GM12878 (cell line): ENCODE results near the gene WNK1. TPM values are rescaled to one million over a fixed set of nuclear protein-coding genes. Genes with fewer than 3 reads are reported as not detected.

Experiments used
- ATAC-seq: fragments of 200-7000 bp; cut with Tn5 transposase; 3 replicates; pipeline ENCODE4 v1.9.1; 2020; ENCODE audit warnings: mild to moderate bottlenecking, moderate library complexity
- BruUV-seq: library from RNA; stranded (reverse); fragments of 400-500 nt; replicated peaks from 2 replicates; lab custom pipeline; 2021; lab: Mats Ljungman, UMichigan
- CTCF ChIA-PET: fragments of 300-600 bp; sonication (Branson Sonifier 250); formaldehyde crosslinking; extraction: SDS; loops from one replicate; lab custom pipeline; 2021; ENCODE audit warnings: inconsistent platforms; lab: Yijun Ruan, JAX
- POLR2A ChIA-PET: fragments of 350-600 bp; formaldehyde crosslinking; extraction: SDS; loops from one replicate; lab custom pipeline; 2021; ENCODE audit warnings: inconsistent platforms; lab: Charles Lee
- RAD21 ChIA-PET: fragments of 300-600 bp; sonication (Branson Sonifier 250); formaldehyde crosslinking; loops from one replicate; lab custom pipeline; 2023; ENCODE audit warnings: antibody characterized with exemption; ENCODE audit not compliant: unreplicated experiment; lab: Charles Lee
- SMC1A ChIA-PET: fragments of 300-600 bp; sonication (Branson Sonifier 250); formaldehyde crosslinking; loops from one replicate; lab custom pipeline; 2023; ENCODE audit not compliant: unreplicated experiment, uncharacterized antibody; lab: Charles Lee
- DNase-seq: peaks from one replicate; pipeline ENCODE4 v3.0.0-alpha.2; 2011; ENCODE audit warnings: low read depth, low spot score
- FAIRE-seq: peaks from 3 replicates; lab custom pipeline; 2011; peaks lifted over from hg19 to GRCh38; lab: Jason Lieb, UNC
- H2AFZ ChIP-seq: 2 replicates; pipeline ENCODE4 v1.6.0; 2011; ENCODE audit warnings: low read depth, low read length, control low read depth; ENCODE audit not compliant: control insufficient read depth
- H3K27ac ChIP-seq: 2 replicates; pipeline ENCODE4 v1.5.1; 2011; ENCODE audit warnings: control low read depth; ENCODE audit not compliant: control insufficient read depth, insufficient read depth
- H3K27me3 ChIP-seq, 2 experiments: replicated peaks in 1 of 2; 2 replicates each; pipeline versions ENCODE4 v1.6.0 to v1.6.1; 2011; ENCODE audit warnings: low read length in 1 of 2; ENCODE audit not compliant: control insufficient read depth in 2 of 2, insufficient read depth in 2 of 2
- H3K36me3 ChIP-seq, 2 experiments: 2 replicates each; pipeline ENCODE4 v1.5.1; 2011; ENCODE audit warnings: low read length in 1 of 2; ENCODE audit not compliant: control insufficient read depth in 2 of 2, insufficient read depth in 2 of 2
- H3K4me1 ChIP-seq: 2 replicates; pipeline ENCODE4 v1.6.1; 2011; ENCODE audit warnings: mild to moderate bottlenecking, low read length, moderate library complexity, mixed read lengths; ENCODE audit not compliant: control insufficient read depth, insufficient read depth
- H3K4me2 ChIP-seq: 2 replicates; pipeline ENCODE4 v1.6.0; 2011; ENCODE audit warnings: control low read depth; ENCODE audit not compliant: control insufficient read depth, insufficient read depth
- H3K4me3 ChIP-seq: fragments of 200-600 bp; sonication (generic); 2 replicates; pipeline ENCODE4 v1.5.1; 2016
- H3K79me2 ChIP-seq: 2 replicates; pipeline ENCODE4 v1.6.0; 2011; ENCODE audit warnings: low read length; ENCODE audit not compliant: control insufficient read depth, insufficient read depth
- H3K9ac ChIP-seq: 2 replicates; pipeline ENCODE4 v1.8.0; 2011; ENCODE audit warnings: low read length, control low read depth, mixed read lengths; ENCODE audit not compliant: control insufficient read depth, insufficient read depth
- H3K9me3 ChIP-seq: replicated peaks from 3 replicates; pipeline ENCODE4 v1.5.1; 2011; ENCODE audit warnings: mild to moderate bottlenecking, low read length; ENCODE audit not compliant: control insufficient read depth, insufficient read depth
- H4K20me1 ChIP-seq: 2 replicates; pipeline ENCODE4 v1.6.0; 2011; ENCODE audit not compliant: control insufficient read depth, insufficient read depth
- JUND ChIP-seq: IDR thresholded peaks from 2 replicates; pipeline ENCODE4 v1.6.1; 2012; ENCODE audit warnings: low read depth, mild to moderate bottlenecking, low read length, improper control_type of control experiment, moderate library complexity
- NFYA ChIP-seq: IDR thresholded peaks from 2 replicates; pipeline ENCODE4 v1.6.1; 2011; ENCODE audit warnings: low read depth, mild to moderate bottlenecking, low read length, improper control_type of control experiment, borderline replicate concordance
- NR2F1 ChIP-seq: fragments of 450-650 bp; conservative IDR thresholded peaks from 2 replicates; pipeline ENCODE4 v1.6.1; 2017; ENCODE audit warnings: mild to moderate bottlenecking
- PML ChIP-seq: IDR thresholded peaks from 2 replicates; pipeline ENCODE4 v1.6.1; 2012; ENCODE audit warnings: low read length, inconsistent platforms
- SP1 ChIP-seq: IDR thresholded peaks from one replicate; pipeline ENCODE4 v1.6.1; 2011; ENCODE audit warnings: low read depth, low read length
- WGBS: methylation state at CpG from one replicate; pipeline ENCODE4 v1.1.6; 2016; ENCODE audit warnings: low lambda C conversion rate; ENCODE audit not compliant: insufficient replicate concordance, insufficient coverage; ENCODE audit errors: missing lambda C conversion rate; 5-methylcytosine and 5-hydroxymethylcytosine counted together
- in situ Hi-C: fragments of 300-500 bp; cut with MboI; formaldehyde crosslinking; loops from 9 replicates; pipeline ENCODE4 v1.14.3; 2018; ENCODE audit warnings: mixed read lengths
- intact Hi-C: fragments of 100-400 bp; cut with micrococcal nuclease; formaldehyde crosslinking; loops from one replicate; pipeline ENCODE4 v1.14.2; 2022; ENCODE audit not compliant: unreplicated experiment
- polyA plus RNA-seq, 11 experiments: library from polyadenylated mRNA; depleted of rRNA in 4 of 11; unstranded in 6 of 11; stranded (reverse) in 5 of 11; fragments of >200 nt; fragmentation: Nextera tagmentation in 4 of 11; fragmentation: Illumina TruSeq in 1 of 11; extraction: Ambion mirVana in 4 of 11; extraction: Trizol in 1 of 11; gene quantifications; 1 replicate in 1 of 11; 2 replicates in 10 of 11; pipeline versions ENCODE4 v1.2.1 to v1.2.3, GENCODE V29; 2011 to 2016; ENCODE audit warnings: inconsistent platforms in 2 of 11, missing spikeins in 2 of 11, low read depth in 1 of 11
- total RNA-seq, 4 experiments: library from RNA; depleted of rRNA in 3 of 4; stranded (reverse); fragments of >200 nt in 3 of 4; fragmentation: Illumina TruSeq in 1 of 4; extraction: Trizol in 1 of 4; gene quantifications; 2 replicates each; pipeline versions ENCODE4 v1.2.1 to v1.2.3, GENCODE V29; 2013 to 2021
- TF ChIP-seq, protein P1 (sequence below): fragments of 450-650 bp; formaldehyde crosslinking; IDR thresholded peaks from 2 replicates; pipeline ENCODE4 v1.4.0; 2020; ENCODE audit warnings: mild to moderate bottlenecking, moderate library complexity
- TF ChIP-seq, protein P2 (sequence below): fragments of 450-650 bp; formaldehyde crosslinking; IDR thresholded peaks from 2 replicates; pipeline ENCODE4 v1.4.0; 2022; ENCODE audit warnings: mild to moderate bottlenecking, moderate library complexity

Gene WNK1
- total and polyA plus RNA-seq, 10 of the 15 experiments (the other 5 are each of a cell fraction or from before 2014, with no cell fraction given) = 9.6 to 151 (median 86.6) TPM

- TF ChIP-seq, protein P1, sequence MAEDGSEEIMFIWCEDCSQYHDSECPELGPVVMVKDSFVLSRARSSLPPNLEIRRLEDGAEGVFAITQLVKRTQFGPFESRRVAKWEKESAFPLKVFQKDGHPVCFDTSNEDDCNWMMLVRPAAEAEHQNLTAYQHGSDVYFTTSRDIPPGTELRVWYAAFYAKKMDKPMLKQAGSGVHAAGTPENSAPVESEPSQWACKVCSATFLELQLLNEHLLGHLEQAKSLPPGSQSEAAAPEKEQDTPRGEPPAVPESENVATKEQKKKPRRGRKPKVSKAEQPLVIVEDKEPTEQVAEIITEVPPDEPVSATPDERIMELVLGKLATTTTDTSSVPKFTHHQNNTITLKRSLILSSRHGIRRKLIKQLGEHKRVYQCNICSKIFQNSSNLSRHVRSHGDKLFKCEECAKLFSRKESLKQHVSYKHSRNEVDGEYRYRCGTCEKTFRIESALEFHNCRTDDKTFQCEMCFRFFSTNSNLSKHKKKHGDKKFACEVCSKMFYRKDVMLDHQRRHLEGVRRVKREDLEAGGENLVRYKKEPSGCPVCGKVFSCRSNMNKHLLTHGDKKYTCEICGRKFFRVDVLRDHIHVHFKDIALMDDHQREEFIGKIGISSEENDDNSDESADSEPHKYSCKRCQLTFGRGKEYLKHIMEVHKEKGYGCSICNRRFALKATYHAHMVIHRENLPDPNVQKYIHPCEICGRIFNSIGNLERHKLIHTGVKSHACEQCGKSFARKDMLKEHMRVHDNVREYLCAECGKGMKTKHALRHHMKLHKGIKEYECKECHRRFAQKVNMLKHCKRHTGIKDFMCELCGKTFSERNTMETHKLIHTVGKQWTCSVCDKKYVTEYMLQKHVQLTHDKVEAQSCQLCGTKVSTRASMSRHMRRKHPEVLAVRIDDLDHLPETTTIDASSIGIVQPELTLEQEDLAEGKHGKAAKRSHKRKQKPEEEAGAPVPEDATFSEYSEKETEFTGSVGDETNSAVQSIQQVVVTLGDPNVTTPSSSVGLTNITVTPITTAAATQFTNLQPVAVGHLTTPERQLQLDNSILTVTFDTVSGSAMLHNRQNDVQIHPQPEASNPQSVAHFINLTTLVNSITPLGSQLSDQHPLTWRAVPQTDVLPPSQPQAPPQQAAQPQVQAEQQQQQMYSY = no peak
- TF ChIP-seq NR2F1 (no peak), JUND (no peak), NFYA (no peak)
Observed at GRCh38 chr12:907413-908185, 155.2 kb downstream of the WNK1 start (continued).

DNA sequence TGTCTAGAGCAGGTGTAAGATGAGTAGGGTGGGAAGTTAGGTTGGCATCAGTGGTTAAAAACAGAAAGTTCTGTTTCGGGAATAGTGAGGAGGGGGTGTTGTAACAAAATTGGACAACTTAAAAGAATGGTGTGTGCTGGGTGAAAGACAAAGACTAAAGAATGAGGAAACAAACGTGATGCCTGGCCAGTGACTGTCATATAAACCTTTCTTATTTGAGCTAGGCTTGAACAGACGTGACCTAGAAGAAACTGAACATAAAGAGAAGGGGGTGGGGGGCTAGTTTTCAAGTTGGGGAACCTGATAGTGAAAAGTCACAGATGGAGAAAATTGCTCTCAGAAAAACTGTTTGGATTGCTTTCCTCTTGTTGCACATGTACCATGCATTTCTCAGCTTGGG lies 157.5 kb downstream of the WNK1 start:
- in situ Hi-C loops (no loop called here), intact Hi-C loops (no loop called here)
- POLR2A ChIA-PET = interaction anchor here (0.6 to 0.7 kb wide), 2 partner anchors 29 to 88 kb away, joined by 3 read pairs; no protein-coding TSS in a partner anchor
- Histone ChIP-seq H3K36me3 (peaks cover 23 to 68% of the 10 kb centered on the region in 2 experiments), H3K4me3 (no peak overlapping the region), H3K4me2 (no peak overlapping the region), H3K27me3 (no peaks in the 10 kb centered on the region), H3K27ac (no peak overlapping the region), H3K79me2 (no peaks in the 10 kb centered on the region), H3K9ac (no peak overlapping the region), H4K20me1 (no peaks in the 10 kb centered on the region), H3K4me1 (no peaks in the 10 kb centered on the region), H3K9me3 (no peaks in the 10 kb centered on the region), H2AFZ (no peak overlapping the region)
- no TSS peak for BruUV-seq
- SMC1A ChIA-PET = interaction anchor here (1.3 to 1.9 kb wide), 3 partner anchors 8 to 183 kb away, joined by 4 to 6 read pairs (median 6); no protein-coding TSS in a partner anchor
- CTCF ChIA-PET = interaction anchor here (0.6 to 1.4 kb wide), 6 partner anchors 9 to 469 kb away, joined by 3 to 5 read pairs (median 4); no protein-coding TSS in a partner anchor
- TF ChIP-seq, protein P2, sequence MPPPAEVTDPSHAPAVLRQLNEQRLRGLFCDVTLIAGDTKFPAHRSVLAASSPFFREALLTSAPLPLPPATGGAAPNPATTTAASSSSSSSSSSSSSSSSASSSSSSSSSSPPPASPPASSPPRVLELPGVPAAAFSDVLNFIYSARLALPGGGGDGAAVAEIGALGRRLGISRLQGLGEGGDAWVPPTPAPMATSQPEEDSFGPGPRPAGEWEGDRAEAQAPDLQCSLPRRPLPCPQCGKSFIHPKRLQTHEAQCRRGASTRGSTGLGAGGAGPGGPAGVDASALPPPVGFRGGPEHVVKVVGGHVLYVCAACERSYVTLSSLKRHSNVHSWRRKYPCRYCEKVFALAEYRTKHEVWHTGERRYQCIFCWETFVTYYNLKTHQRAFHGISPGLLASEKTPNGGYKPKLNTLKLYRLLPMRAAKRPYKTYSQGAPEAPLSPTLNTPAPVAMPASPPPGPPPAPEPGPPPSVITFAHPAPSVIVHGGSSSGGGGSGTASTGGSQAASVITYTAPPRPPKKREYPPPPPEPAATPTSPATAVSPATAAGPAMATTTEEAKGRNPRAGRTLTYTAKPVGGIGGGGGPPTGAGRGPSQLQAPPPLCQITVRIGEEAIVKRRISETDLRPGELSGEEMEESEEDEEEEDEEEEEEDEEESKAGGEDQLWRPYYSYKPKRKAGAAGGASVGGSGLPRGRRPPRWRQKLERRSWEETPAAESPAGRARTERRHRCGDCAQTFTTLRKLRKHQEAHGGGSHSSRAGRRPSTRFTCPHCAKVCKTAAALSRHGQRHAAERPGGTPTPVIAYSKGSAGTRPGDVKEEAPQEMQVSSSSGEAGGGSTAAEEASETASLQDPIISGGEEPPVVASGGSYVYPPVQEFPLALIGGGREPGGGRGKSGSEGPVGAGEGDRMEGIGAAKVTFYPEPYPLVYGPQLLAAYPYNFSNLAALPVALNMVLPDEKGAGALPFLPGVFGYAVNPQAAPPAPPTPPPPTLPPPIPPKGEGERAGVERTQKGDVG (CRISPR knock-in tag) = no peak
- TF ChIP-seq PML (no peak), SP1 (no peak)
- RAD21 ChIA-PET = interaction anchor here (1.0 kb wide), 1 partner anchor 183 kb away, joined by 3 read pairs; no protein-coding TSS in a partner anchor
- no peak for DNase-seq
- WGBS = 74% methylated on average over 3 of the region's 3 CpGs
- FAIRE-seq = no peak
- ATAC-seq = no peak
